Lung (tissue), 12 donors: ENCODE results near the gene EFL1. TPM values are rescaled to one million over a fixed set of nuclear protein-coding genes. Genes with fewer than 3 reads are reported as not detected.

Experiments
- ATAC-seq: fragments of 200-7000 bp; cut with Tn5 transposase; one replicate; pipeline ENCODE4 v1.9.1; 2020; ENCODE audit warnings: moderate number of reproducible peaks; ENCODE audit not compliant: insufficient read depth, low FRiP score
- DNase-seq, 3 donors: peaks; one replicate each; pipeline ENCODE4 v3.0.0-alpha.2; 2013 to 2017
- H3K27ac ChIP-seq, 2 donors: one replicate each; pipeline ENCODE4 v1.5.1; 2013; ENCODE audit warnings: mild to moderate bottlenecking in 2 of 2, moderate library complexity in 2 of 2, control low read depth in 1 of 2, inconsistent platforms in 1 of 2, low read depth in 1 of 2, low read length in 1 of 2
- H3K27me3 ChIP-seq, 3 donors: one replicate each; pipeline ENCODE4 v1.5.1; 2013; ENCODE audit warnings: low read length in 2 of 3; ENCODE audit not compliant: control insufficient read depth in 3 of 3, insufficient read depth in 3 of 3
- H3K36me3 ChIP-seq, 4 donors: one replicate each; pipeline ENCODE4 v1.5.1; 2013; ENCODE audit warnings: low read length in 4 of 4, mild to moderate bottlenecking in 1 of 4, moderate library complexity in 1 of 4; ENCODE audit not compliant: control insufficient read depth in 4 of 4, insufficient read depth in 4 of 4
- H3K4me1 ChIP-seq, 5 donors: one replicate each; pipeline ENCODE4 v1.5.1; 2013; ENCODE audit warnings: low read length in 5 of 5, mild to moderate bottlenecking in 2 of 5, moderate library complexity in 1 of 5; ENCODE audit not compliant: control insufficient read depth in 5 of 5, insufficient read depth in 5 of 5
- H3K4me3 ChIP-seq: one replicate; pipeline ENCODE4 v1.5.1; 2013; ENCODE audit warnings: mild to moderate bottlenecking, control low read depth, moderate library complexity
- H3K9ac ChIP-seq, 2 donors: one replicate each; pipeline ENCODE4 v1.5.1; 2013; ENCODE audit warnings: low read length in 2 of 2, control low read depth in 1 of 2; ENCODE audit not compliant: insufficient read depth in 1 of 2
- H3K9me3 ChIP-seq, 4 donors: one replicate each; pipeline ENCODE4 v1.5.1; 2013; ENCODE audit warnings: low read length in 3 of 4, mild to moderate bottlenecking in 1 of 4, moderate library complexity in 1 of 4; ENCODE audit not compliant: control insufficient read depth in 4 of 4, insufficient read depth in 3 of 4
- WGBS, 2 donors: extraction: QIAGEN DNeasy Blood & Tissue Kit; methylation state at CpG; one replicate each; pipeline ENCODE4 v1.1.7; 2013; 5-methylcytosine and 5-hydroxymethylcytosine counted together
- polyA plus RNA-seq, 2 donors: library from polyadenylated mRNA; stranded (reverse); fragments of 200-250 nt; gene quantifications; one replicate each; pipeline ENCODE4 v1.2.1, GENCODE V29; 2013
- total RNA-seq, 2 donors: library from RNA; depleted of rRNA in 1 of 2; stranded (reverse); fragments of >200 nt in 1 of 2; gene quantifications; one replicate each; pipeline ENCODE4 v1.2.1, GENCODE V29; 2014 to 2021
- TF ChIP-seq, protein P1 (sequence below): IDR thresholded peaks from 2 replicates; pipeline ENCODE4 v1.5.1; 2012; ENCODE audit warnings: mild to moderate bottlenecking; ENCODE audit errors: control extremely low read depth, extremely low read depth
- donor health status: control.
- donor health status: control.
- donor health status: Bipolar disorder and iron deficiency.
- donor health status: healthy.
- donor health status: DM: yes; HTN: yes; CAD: no.

The EFL1 gene
- total and polyA plus RNA-seq, 4 donors, result 4.1 to 22.9 (median 11.5) TPM

DNA sequence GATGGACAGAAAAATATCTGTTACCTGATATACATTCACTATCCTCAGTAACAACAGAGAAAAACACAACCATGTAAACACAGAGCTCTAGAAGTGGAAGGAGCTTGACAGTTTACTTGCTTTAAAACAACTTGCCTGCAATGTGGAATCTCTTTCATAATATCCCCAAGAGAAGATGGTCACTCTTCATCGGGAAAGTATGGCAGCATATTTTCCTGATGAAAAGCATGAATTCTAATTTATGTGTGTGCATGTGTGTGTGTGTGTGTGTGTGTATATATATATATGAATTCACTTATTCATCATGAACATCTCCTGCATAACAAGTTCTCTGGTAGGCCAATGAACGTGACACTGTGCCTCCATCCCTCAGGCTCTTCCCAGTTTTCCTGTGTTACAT lies 81.2 kb downstream of the EFL1 start:
- H3K27ac ChIP-seq, result no peak overlapping the region
- no peak overlapping the region for H3K9ac ChIP-seq
- DNase-seq, result no peak
- peaks cover 0 to 22% (median 16%) of the 10 kb centered on the region in 5 donors for H3K4me1 ChIP-seq
- no peak overlapping the region for H3K4me3 ChIP-seq
- no peaks in the 10 kb centered on the region for H3K36me3 ChIP-seq
- 87 to 89% methylated on average over 2 of the region's 2 CpGs for WGBS, 2 donors
- no peaks in the 10 kb centered on the region for H3K9me3 ChIP-seq
- TF ChIP-seq, protein P1, sequence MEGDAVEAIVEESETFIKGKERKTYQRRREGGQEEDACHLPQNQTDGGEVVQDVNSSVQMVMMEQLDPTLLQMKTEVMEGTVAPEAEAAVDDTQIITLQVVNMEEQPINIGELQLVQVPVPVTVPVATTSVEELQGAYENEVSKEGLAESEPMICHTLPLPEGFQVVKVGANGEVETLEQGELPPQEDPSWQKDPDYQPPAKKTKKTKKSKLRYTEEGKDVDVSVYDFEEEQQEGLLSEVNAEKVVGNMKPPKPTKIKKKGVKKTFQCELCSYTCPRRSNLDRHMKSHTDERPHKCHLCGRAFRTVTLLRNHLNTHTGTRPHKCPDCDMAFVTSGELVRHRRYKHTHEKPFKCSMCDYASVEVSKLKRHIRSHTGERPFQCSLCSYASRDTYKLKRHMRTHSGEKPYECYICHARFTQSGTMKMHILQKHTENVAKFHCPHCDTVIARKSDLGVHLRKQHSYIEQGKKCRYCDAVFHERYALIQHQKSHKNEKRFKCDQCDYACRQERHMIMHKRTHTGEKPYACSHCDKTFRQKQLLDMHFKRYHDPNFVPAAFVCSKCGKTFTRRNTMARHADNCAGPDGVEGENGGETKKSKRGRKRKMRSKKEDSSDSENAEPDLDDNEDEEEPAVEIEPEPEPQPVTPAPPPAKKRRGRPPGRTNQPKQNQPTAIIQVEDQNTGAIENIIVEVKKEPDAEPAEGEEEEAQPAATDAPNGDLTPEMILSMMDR, result no peak
- no peak for ATAC-seq
- no peaks in the 10 kb centered on the region for H3K27me3 ChIP-seq

DNA sequence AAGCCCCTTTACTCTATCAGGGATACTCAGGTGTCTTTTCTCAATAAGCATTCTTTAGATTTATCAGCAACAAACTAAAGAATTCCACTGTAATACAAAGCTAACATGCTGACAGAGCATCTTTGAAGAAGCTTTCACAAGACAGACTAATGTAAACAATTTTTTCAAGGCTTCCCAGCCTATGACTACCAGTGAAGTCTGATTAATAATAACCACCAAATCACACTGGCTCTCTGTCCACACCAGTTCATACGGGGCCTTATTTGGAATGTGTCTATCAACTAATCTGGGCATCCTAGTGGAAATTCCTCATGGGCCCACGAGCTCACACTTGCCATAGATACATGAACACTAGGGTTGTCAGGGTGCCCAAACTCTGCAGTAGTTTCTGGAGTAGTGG lies 84.5 kb downstream of the EFL1 start:
- WGBS, 2 donors, result 69 to 76% methylated on average over 2 of the region's 2 CpGs
- no peak for ATAC-seq

DNA sequence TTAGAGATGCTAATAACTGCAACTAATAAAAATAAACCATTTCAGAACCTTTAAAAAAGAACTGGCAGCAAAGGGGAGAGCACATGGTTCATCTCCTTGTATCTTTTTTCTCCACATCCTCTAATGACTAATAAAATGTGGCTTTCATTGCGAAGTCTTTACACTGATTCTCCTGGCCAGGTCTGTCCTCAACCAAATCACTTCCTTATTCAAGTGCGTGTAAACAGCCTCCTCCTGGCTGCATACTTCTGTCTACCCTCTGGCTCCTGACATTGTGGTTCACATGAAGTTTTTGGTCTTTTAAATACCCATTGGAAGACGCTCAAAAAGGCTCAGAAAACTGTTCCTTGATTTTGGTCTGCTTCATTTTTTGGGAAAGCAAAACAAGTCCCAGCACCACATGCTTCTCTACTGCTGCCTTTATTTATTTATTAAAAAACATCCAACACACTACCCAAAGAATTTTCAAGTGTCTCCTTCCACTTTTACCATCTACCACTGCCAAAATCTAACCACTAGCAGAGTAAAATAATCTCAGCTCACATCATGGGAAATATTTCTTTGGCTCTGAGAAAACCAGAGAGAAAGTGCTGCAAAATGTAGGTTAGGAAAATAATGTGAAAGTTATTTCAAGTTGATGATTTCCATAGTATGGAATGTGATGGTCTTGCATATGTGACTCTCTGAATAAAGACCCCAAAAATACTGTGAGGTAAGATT lies 85.1 kb downstream of the EFL1 start:
- ATAC-seq, result no peak
- TF ChIP-seq, protein P1, result no peak
- Histone ChIP-seq H3K9ac (no peak overlapping the region), H3K36me3 (no peaks in the 10 kb centered on the region), H3K4me3 (no peak overlapping the region), H3K9me3 (no peaks in the 10 kb centered on the region), H3K4me1 (peaks cover 0 to 8% (median 5%) of the 10 kb centered on the region in 5 donors), H3K27ac (no peak overlapping the region), H3K27me3 (no peaks in the 10 kb centered on the region)
- 56 to 58% methylated on average over 3 of the region's 3 CpGs for WGBS, 2 donors
- DNase-seq, result peak in 1 of 3 donors; percentile 13

More for the DNA sequence above, 84.5 kb downstream of the EFL1 start:
- Histone ChIP-seq H3K4me3 (no peak overlapping the region), H3K36me3 (no peaks in the 10 kb centered on the region), H3K9me3 (no peaks in the 10 kb centered on the region), H3K9ac (no peak overlapping the region), H3K4me1 (peaks cover 0 to 12% (median 7%) of the 10 kb centered on the region in 5 donors), H3K27me3 (no peaks in the 10 kb centered on the region), H3K27ac (no peak overlapping the region)
- DNase-seq, result peak in 2 of 3 donors; percentile 47 to 57
- TF ChIP-seq, protein P1, result no peak
